Epithelial cell of proximal tubule (primary cell): Measurements from ENCODE around the gene KCNG2. TPM values are rescaled to one million over a fixed set of nuclear protein-coding genes. Genes with fewer than 3 reads are reported as not detected.

Source experiments
- DNase-seq: peaks from one replicate; pipeline ENCODE4 v3.0.0-alpha.2; 2011; ENCODE audit warnings: low read depth
- H3K4me3 ChIP-seq: 2 replicates; pipeline ENCODE4 v1.5.1; 2011; ENCODE audit warnings: low read depth, mild to moderate bottlenecking, low read length
- total RNA-seq: library from RNA; depleted of rRNA; stranded (reverse); fragments of >200 nt; gene quantifications from 2 replicates; pipeline ENCODE4 v1.2.3, GENCODE V29; 2015
- TF ChIP-seq, protein P1 (sequence below): conservative IDR thresholded peaks from 2 replicates; pipeline ENCODE4 v1.5.1; 2012; ENCODE audit warnings: low read depth, mild to moderate bottlenecking, low read length

Gene KCNG2
- total RNA-seq, 1 donor from 2014 or later: not detected

DNA sequence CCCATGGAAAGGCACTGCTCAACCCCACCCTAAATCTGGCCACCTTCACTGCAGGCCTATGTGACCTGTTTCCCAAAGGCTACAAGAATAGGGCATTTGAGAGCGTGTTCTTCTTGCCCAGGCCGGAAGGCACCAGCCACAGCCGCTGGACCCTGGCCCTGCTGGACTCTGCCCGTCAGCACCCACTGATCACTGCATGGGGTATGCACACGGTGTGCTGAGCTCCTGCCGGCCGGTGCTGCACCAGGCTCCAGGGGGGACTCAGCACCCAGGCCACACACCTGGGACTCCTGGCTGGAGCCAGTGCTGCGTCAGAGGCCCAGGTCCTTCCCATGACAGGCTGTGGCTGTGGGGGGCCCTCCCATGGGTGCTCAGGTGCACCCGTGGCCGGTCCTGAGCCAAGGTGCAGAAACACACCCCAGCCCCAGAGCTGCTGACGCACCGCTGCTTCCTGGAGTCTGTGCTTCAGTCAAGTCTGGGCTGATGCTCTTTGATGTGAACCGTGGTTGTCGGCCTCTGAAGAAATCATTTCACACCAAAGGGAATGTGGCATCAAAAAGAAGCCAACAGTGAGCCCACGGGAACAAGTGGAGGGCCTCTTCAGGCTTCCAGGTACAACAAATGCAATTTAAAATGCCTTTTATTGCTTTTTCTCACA, 6.5 kb downstream of the KCNG2 start:
- no peak overlapping the region for H3K4me3 ChIP-seq
- DNase-seq: no peak
- TF ChIP-seq, protein P1, sequence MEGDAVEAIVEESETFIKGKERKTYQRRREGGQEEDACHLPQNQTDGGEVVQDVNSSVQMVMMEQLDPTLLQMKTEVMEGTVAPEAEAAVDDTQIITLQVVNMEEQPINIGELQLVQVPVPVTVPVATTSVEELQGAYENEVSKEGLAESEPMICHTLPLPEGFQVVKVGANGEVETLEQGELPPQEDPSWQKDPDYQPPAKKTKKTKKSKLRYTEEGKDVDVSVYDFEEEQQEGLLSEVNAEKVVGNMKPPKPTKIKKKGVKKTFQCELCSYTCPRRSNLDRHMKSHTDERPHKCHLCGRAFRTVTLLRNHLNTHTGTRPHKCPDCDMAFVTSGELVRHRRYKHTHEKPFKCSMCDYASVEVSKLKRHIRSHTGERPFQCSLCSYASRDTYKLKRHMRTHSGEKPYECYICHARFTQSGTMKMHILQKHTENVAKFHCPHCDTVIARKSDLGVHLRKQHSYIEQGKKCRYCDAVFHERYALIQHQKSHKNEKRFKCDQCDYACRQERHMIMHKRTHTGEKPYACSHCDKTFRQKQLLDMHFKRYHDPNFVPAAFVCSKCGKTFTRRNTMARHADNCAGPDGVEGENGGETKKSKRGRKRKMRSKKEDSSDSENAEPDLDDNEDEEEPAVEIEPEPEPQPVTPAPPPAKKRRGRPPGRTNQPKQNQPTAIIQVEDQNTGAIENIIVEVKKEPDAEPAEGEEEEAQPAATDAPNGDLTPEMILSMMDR: no peak

DNA sequence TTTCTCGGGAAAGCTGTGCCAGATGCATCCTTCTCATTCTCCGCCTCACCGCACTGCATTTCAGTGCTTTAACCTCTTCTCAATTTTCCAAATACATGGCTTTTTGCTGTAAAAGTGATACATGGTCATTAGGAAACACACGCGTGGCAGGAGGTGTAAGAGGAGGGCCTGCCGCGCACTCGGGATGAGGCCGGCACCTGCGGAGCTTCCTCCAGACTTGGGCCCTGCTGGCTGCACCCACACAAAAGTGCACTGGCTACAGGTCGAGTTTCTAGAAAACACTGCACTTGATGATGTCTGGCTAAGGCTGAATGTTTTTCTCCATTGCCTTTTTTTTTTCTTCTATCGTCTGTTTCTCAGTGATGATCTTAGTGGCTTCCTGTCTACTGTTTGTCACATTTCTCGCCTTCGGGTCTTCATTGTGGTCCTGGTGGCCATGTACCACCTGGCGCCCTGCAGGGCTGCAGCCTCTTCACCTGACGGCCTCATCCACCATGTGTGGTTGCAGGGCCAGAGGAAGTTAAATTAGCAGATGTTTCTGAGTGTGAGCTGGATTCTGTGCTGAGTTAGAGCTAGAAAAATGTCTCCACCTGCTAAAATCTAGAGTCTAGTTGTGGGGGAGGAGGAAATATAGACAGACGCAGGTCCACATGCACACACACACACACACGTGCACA, 7.6 kb downstream of the KCNG2 start:
- TF ChIP-seq, protein P1: no peak
- no peak overlapping the region for H3K4me3 ChIP-seq
- no peak for DNase-seq

DNA sequence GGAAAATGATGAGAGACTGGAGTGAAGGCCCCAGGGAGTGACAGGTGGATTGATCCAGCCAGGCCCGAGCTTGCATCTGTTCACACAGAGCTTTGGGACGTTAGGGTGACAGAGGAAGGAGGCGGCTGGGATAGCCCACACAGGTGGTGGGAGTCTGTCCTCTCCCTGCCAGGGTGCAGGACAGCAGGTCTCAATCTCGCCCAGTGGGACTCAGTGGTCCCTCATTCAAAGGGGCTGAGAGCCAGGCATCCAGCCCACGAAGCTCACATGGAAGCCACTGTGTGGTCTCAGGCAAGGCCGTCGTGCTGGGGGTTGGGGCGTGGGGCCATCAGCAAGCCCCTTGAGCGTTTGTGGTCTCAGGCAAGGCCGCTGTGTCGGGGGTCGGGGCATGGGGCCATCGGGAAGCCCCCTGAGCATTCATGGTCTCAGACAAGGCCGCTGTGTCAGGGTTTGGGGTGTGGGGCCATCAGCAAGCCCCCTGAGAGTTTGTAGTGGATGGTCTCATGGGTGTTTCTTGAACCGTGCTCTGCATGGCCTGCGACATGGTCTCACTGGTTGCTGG, 8.3 kb downstream of the KCNG2 start:
- DNase-seq: no peak
- no peak overlapping the region for H3K4me3 ChIP-seq
- TF ChIP-seq, protein P1: no peak

DNA sequence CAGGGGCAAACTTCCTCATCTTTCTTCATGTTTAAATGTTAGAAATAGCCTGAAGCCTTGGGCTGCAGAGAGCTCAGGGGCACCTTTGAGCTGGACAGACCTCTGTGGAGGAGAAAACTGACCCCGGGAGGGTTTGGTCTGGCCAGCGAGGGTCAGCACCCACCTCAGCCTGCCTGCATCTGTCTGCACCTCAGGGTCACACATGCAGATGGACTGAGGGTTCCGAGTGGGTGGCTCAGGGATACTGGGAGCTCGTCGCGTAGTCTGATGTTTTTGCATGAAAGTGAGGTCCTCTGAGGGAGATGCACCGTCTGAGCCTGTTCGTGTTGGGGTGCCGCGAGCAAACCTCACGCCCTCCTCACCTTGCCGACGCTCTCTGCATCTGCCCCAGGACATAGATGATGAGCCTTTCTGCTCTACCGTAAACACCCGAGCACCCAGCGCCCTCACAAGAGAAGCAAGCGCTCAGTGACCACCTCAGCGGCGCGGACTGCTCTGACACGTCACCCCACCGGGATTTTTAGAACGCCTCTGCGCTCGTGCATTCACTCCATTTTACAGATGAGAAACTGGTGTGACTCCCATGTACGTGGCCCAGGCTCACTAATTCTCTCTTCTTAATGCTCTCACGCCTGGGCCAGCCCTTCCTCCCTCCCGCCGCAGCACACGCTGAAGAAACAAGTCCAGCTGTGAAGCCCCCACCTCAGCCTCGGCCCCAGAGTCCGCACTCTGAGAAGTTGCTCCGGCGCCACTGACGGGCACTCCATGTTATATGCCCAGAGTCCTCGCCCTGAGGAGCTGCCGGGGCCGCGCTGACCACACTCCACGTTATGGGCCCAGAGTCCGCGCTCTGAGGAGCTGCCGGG, 9.5 kb downstream of the KCNG2 start:
- TF ChIP-seq, protein P1: no peak
- no peak overlapping the region for H3K4me3 ChIP-seq
- DNase-seq: no peak

DNA sequence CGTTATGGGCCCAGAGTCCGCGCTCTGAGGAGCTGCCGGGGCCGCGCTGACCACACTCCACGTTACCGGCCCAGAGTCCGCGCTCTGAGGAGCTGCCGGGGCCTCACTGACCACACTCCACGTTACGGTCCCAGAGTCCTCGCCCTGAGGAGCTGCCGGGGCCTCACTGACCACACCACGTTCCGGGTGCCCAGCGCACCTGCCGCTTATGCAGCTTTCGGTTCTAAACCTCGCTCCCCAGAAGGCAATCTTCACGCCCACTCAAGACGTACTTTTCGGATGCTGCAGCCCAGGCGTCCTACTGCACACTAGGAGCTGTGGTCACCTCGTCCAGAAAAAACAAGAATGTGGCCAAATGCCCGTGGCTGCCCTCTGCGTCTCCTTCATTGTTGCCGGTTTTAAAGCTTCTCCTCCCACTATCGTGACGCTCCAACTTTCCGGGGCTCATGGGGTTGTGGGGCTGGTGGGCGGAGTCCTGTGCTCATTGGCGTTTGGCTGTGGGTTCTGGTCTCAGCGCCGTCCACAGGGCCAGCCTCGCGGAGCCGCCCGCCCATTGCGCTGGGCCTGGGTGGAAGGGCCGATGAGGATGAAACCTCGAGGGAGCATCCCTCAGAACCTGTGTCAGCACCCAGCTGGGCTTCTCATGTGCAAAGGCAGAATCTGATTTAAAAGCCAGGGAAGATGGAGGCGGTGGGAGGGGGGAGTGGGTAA, 11.9 kb downstream of the KCNG2 start:
- H3K4me3 ChIP-seq: no peak overlapping the region
- TF ChIP-seq, protein P1: no peak
- DNase-seq: no peak

DNA sequence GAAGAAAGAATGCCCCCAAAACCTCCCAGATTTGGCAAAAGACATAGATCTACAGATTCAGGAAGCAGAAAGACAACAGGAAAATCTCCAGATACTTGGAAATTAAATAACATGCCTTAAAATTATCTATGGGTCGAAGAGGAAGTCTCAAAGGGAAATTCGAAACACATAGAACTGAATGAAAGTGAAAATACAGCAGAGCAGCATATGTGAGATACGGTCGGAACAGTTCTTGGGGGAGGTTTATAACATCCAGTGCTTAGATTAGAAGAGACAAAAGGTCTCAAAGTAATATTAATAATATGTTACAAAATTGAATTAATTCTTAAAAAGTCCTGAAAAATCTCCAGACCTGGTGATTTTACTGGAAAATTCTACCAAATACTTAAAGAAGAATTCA, 14.3 kb downstream of the KCNG2 start:
- no peak overlapping the region for H3K4me3 ChIP-seq
- TF ChIP-seq, protein P1: no peak
- no peak for DNase-seq
